Measurements from ENCODE around the gene RETN.

The RETN gene

GRCh38 chr19:7629347-7630054 is 39.3 kb upstream of the RETN start, which contains the start of the genes PET100 and XAB2:
PET100 (plus strand) TSS chr19:7629793; CDS start chr19:7629834, 41 bp downstream.
XAB2 (minus strand) TSS chr19:7629545; CDS start chr19:7629527, 18 bp downstream.
- Histone ChIP-seq H3K9me3 (ENCODE audit: control insufficient read depth, insufficient read depth, low read length) (no peaks in the 10 kb centered on the region), H3K9ac (ENCODE audit: low read depth, low read length) (peak within 1 kb of the TSS; percentile 95), H3K27me3 (ENCODE audit: control insufficient read depth, insufficient read depth, low read length) (no peaks in the 10 kb centered on the region), H3K4me1 (ENCODE audit: control insufficient read depth, insufficient read depth, low read length) (peaks cover 2% of the 10 kb centered on the region), H3K36me3 (ENCODE audit: control insufficient read depth, insufficient read depth, low read length) (peaks cover 17% of the 10 kb centered on the region), H3K4me3 (ENCODE audit: low read depth, low read length) (peak within 1 kb of the TSS; percentile 100)

GRCh38 chr19:7631577-7631976 is 37.3 kb upstream of the RETN start:
- Histone ChIP-seq H3K4me1 (ENCODE audit: control insufficient read depth, insufficient read depth, low read length) (peaks cover 2% of the 10 kb centered on the region), H3K9me3 (ENCODE audit: control insufficient read depth, insufficient read depth, low read length) (no peaks in the 10 kb centered on the region), H3K27me3 (ENCODE audit: control insufficient read depth, insufficient read depth, low read length) (peaks cover 20% of the 10 kb centered on the region), H3K36me3 (ENCODE audit: control insufficient read depth, insufficient read depth, low read length) (peaks cover 5% of the 10 kb centered on the region), H3K9ac (ENCODE audit: low read depth, low read length) (no peak overlapping the region), H3K4me3 (ENCODE audit: low read depth, low read length) (no peak overlapping the region)

- Histone ChIP-seq H3K4me1 (ENCODE audit: control insufficient read depth, insufficient read depth, low read length) (peaks cover 2% of the 10 kb centered on the region), H3K4me3 (ENCODE audit: low read depth, low read length) (no peak overlapping the region), H3K9me3 (ENCODE audit: control insufficient read depth, insufficient read depth, low read length) (no peaks in the 10 kb centered on the region), H3K9ac (ENCODE audit: low read depth, low read length) (no peak overlapping the region), H3K36me3 (ENCODE audit: control insufficient read depth, insufficient read depth, low read length) (peaks cover 2% of the 10 kb centered on the region), H3K27me3 (ENCODE audit: control insufficient read depth, insufficient read depth, low read length) (peaks cover 21% of the 10 kb centered on the region)
Observed at GRCh38 chr19:7632340-7633203, 36.3 kb upstream of the RETN start.

- Histone ChIP-seq H3K4me3 (ENCODE audit: low read depth, low read length) (no peak within 1 kb of the TSS), H3K9me3 (ENCODE audit: control insufficient read depth, insufficient read depth, low read length) (no peaks in the 10 kb centered on the region), H3K36me3 (ENCODE audit: control insufficient read depth, insufficient read depth, low read length) (peaks cover 2% of the 10 kb centered on the region), H3K27me3 (ENCODE audit: control insufficient read depth, insufficient read depth, low read length) (peaks cover 21% of the 10 kb centered on the region), H3K4me1 (ENCODE audit: control insufficient read depth, insufficient read depth, low read length) (peaks cover 2% of the 10 kb centered on the region), H3K9ac (ENCODE audit: low read depth, low read length) (no peak within 1 kb of the TSS)
Observed at GRCh38 chr19:7633698-7634097, 35.2 kb upstream of the RETN start, which contains the start of gene PCP2. PCP2 (minus strand) TSS chr19:7633719; CDS start chr19:7633457, 262 bp downstream.

- peaks cover 21% of the 10 kb centered on the region for H3K27me3 ChIP-seq (ENCODE audit: control insufficient read depth, insufficient read depth, low read length)
- H3K4me1 ChIP-seq (ENCODE audit: control insufficient read depth, insufficient read depth, low read length), result no peaks in the 10 kb centered on the region
- H3K9ac ChIP-seq (ENCODE audit: low read depth, low read length), result no peak overlapping the region
- peaks cover 2% of the 10 kb centered on the region for H3K36me3 ChIP-seq (ENCODE audit: control insufficient read depth, insufficient read depth, low read length)
- H3K4me3 ChIP-seq (ENCODE audit: low read depth, low read length), result no peak overlapping the region
- H3K9me3 ChIP-seq (ENCODE audit: control insufficient read depth, insufficient read depth, low read length), result no peaks in the 10 kb centered on the region
Observed at GRCh38 chr19:7635670-7636069, 33.2 kb upstream of the RETN start.

- H3K27me3 ChIP-seq (ENCODE audit: control insufficient read depth, insufficient read depth, low read length), result peaks cover 21% of the 10 kb centered on the region
- peaks cover 2% of the 10 kb centered on the region for H3K36me3 ChIP-seq (ENCODE audit: control insufficient read depth, insufficient read depth, low read length)
- no peaks in the 10 kb centered on the region for H3K4me1 ChIP-seq (ENCODE audit: control insufficient read depth, insufficient read depth, low read length)
- peak overlapping the region; percentile 47 for H3K4me3 ChIP-seq (ENCODE audit: low read depth, low read length)
- no peak overlapping the region for H3K9ac ChIP-seq (ENCODE audit: low read depth, low read length)
- no peaks in the 10 kb centered on the region for H3K9me3 ChIP-seq (ENCODE audit: control insufficient read depth, insufficient read depth, low read length)
Observed at GRCh38 chr19:7636317-7636690, 32.5 kb upstream of the RETN start.

GRCh38 chr19:7636691-7637373 is 32.0 kb upstream of the RETN start, which contains the start of gene STXBP2:
STXBP2 (plus strand) TSS chr19:7637110; CDS start chr19:7637150, 40 bp downstream.
- peak within 1 kb of the TSS; percentile 54 for H3K9ac ChIP-seq (ENCODE audit: low read depth, low read length)
- H3K4me3 ChIP-seq (ENCODE audit: low read depth, low read length), result peak within 1 kb of the TSS; percentile 75
- no peaks in the 10 kb centered on the region for H3K4me1 ChIP-seq (ENCODE audit: control insufficient read depth, insufficient read depth, low read length)
- peaks cover 21% of the 10 kb centered on the region for H3K27me3 ChIP-seq (ENCODE audit: control insufficient read depth, insufficient read depth, low read length)
- no peaks in the 10 kb centered on the region for H3K9me3 ChIP-seq (ENCODE audit: control insufficient read depth, insufficient read depth, low read length)
- peaks cover 2% of the 10 kb centered on the region for H3K36me3 ChIP-seq (ENCODE audit: control insufficient read depth, insufficient read depth, low read length)

GRCh38 chr19:7637374-7638256 is 31.2 kb upstream of the RETN start:
- Histone ChIP-seq H3K27me3 (ENCODE audit: control insufficient read depth, insufficient read depth, low read length) (peaks cover 21% of the 10 kb centered on the region), H3K4me1 (ENCODE audit: control insufficient read depth, insufficient read depth, low read length) (no peaks in the 10 kb centered on the region), H3K4me3 (ENCODE audit: low read depth, low read length) (peak overlapping the region; percentile 75), H3K9me3 (ENCODE audit: control insufficient read depth, insufficient read depth, low read length) (no peaks in the 10 kb centered on the region), H3K9ac (ENCODE audit: low read depth, low read length) (peak overlapping the region; percentile 54), H3K36me3 (ENCODE audit: control insufficient read depth, insufficient read depth, low read length) (peaks cover 6% of the 10 kb centered on the region)

- Histone ChIP-seq H3K27me3 (ENCODE audit: control insufficient read depth, insufficient read depth, low read length) (peaks cover 21% of the 10 kb centered on the region), H3K36me3 (ENCODE audit: control insufficient read depth, insufficient read depth, low read length) (peaks cover 6% of the 10 kb centered on the region), H3K9me3 (ENCODE audit: control insufficient read depth, insufficient read depth, low read length) (no peaks in the 10 kb centered on the region), H3K4me1 (ENCODE audit: control insufficient read depth, insufficient read depth, low read length) (no peaks in the 10 kb centered on the region), H3K4me3 (ENCODE audit: low read depth, low read length) (no peak overlapping the region), H3K9ac (ENCODE audit: low read depth, low read length) (no peak overlapping the region)
Observed at GRCh38 chr19:7638802-7639465, 29.9 kb upstream of the RETN start.

GRCh38 chr19:7639863-7640348 is 28.9 kb upstream of the RETN start:
- Histone ChIP-seq H3K9me3 (ENCODE audit: control insufficient read depth, insufficient read depth, low read length) (no peaks in the 10 kb centered on the region), H3K36me3 (ENCODE audit: control insufficient read depth, insufficient read depth, low read length) (peaks cover 9% of the 10 kb centered on the region), H3K4me3 (ENCODE audit: low read depth, low read length) (no peak overlapping the region), H3K9ac (ENCODE audit: low read depth, low read length) (no peak overlapping the region), H3K27me3 (ENCODE audit: control insufficient read depth, insufficient read depth, low read length) (peaks cover 18% of the 10 kb centered on the region), H3K4me1 (ENCODE audit: control insufficient read depth, insufficient read depth, low read length) (no peaks in the 10 kb centered on the region)

Measured in iPS-15b (cell line).